Fibroblast of lung (primary cell): Measurements from ENCODE around the gene KPNA5. TPM values are rescaled to one million over a fixed set of nuclear protein-coding genes. Genes with fewer than 3 reads are reported as not detected.

ENCODE experiments used
- DNase-seq, 2 donors: peaks; one replicate each; pipeline versions ENCODE4 v3.0.0 to v3.0.0-alpha.2; 2010; ENCODE audit warnings: low read depth in 2 of 2
- H2AFZ ChIP-seq: 2 replicates; pipeline ENCODE4 v1.5.1; 2012; ENCODE audit warnings: low read length, control low read depth, inconsistent platforms
- H3K27ac ChIP-seq: 2 replicates; pipeline ENCODE4 v1.5.1; 2011; ENCODE audit warnings: low read length, control low read depth; ENCODE audit not compliant: insufficient read depth
- H3K27me3 ChIP-seq: 2 replicates; pipeline ENCODE4 v1.5.1; 2011; ENCODE audit warnings: mild to moderate bottlenecking, low read length; ENCODE audit not compliant: control insufficient read depth, insufficient read depth
- H3K36me3 ChIP-seq: 2 replicates; pipeline ENCODE4 v1.5.1; 2011; ENCODE audit warnings: low read length; ENCODE audit not compliant: control insufficient read depth, insufficient read depth
- H3K4me1 ChIP-seq: 2 replicates; pipeline ENCODE4 v1.5.1; 2011; ENCODE audit warnings: low read length; ENCODE audit not compliant: control insufficient read depth, insufficient read depth; ENCODE audit errors: extremely low read depth
- H3K4me2 ChIP-seq: 2 replicates; pipeline ENCODE4 v1.5.1; 2011; ENCODE audit warnings: low read length, control low read depth; ENCODE audit not compliant: insufficient read depth; ENCODE audit errors: extremely low read depth
- H3K4me3 ChIP-seq, 4 experiments: fragments of 200-600 bp in 1 of 4; sonication (generic) in 1 of 4; replicated peaks in 1 of 4; 2 replicates each; pipeline ENCODE4 v1.5.1; 2011 to 2016; ENCODE audit warnings: low read length in 4 of 4, low read depth in 3 of 4, mild to moderate bottlenecking in 3 of 4, control low read depth in 2 of 4, inconsistent platforms in 1 of 4, mixed read lengths in 1 of 4; ENCODE audit not compliant: insufficient read depth in 1 of 4; ENCODE audit errors: control extremely low read depth in 1 of 4
- H3K79me2 ChIP-seq: 2 replicates; pipeline ENCODE4 v1.5.1; 2012; ENCODE audit warnings: mild to moderate bottlenecking, low read length, inconsistent platforms; ENCODE audit not compliant: control insufficient read depth, insufficient read depth
- H3K9ac ChIP-seq: 2 replicates; pipeline ENCODE4 v1.5.1; 2011; ENCODE audit warnings: mild to moderate bottlenecking, low read length, control low read depth; ENCODE audit not compliant: insufficient read depth
- H3K9me3 ChIP-seq: 2 replicates; pipeline ENCODE4 v1.5.1; 2012; ENCODE audit warnings: low read depth, low read length; ENCODE audit not compliant: control insufficient read depth, insufficient read depth
- H4K20me1 ChIP-seq: 2 replicates; pipeline ENCODE4 v1.5.1; 2011; ENCODE audit warnings: low read length; ENCODE audit not compliant: control insufficient read depth, insufficient read depth; ENCODE audit errors: extremely low read depth
- CTCF ChIP-seq, 2 donors: IDR thresholded peaks in 1 of 2; conservative IDR thresholded peaks in 1 of 2; 1 replicate in 1 of 2; 2 replicates in 1 of 2; pipeline ENCODE4 v1.5.1; 2011 to 2012; ENCODE audit warnings: low read length in 2 of 2, control low read depth in 1 of 2, inconsistent platforms in 1 of 2, low read depth in 1 of 2, mild to moderate bottlenecking in 1 of 2
- EZH2 ChIP-seq: IDR thresholded peaks from 2 replicates; pipeline ENCODE4 v1.5.1; 2012; ENCODE audit warnings: low read length, control low read depth, mild to moderate bottlenecking; ENCODE audit errors: missing control alignments
- polyA plus RNA-seq, 2 donors: library from polyadenylated mRNA; depleted of rRNA in 1 of 2; stranded (reverse) in 1 of 2; unstranded in 1 of 2; fragments of >200 nt; gene quantifications; 2 replicates each; pipeline ENCODE4 v1.2.1, GENCODE V29; 2011 to 2012; ENCODE audit warnings: missing spikeins in 1 of 2
- total RNA-seq: library from RNA; depleted of rRNA; stranded (reverse); fragments of >200 nt; gene quantifications from 2 replicates; pipeline ENCODE4 v1.2.1, GENCODE V29; 2014

KPNA5 gene
- total and polyA plus RNA-seq, 2 donors (not counting 1 experiment from before 2014, with no cell fraction given): 7.9 to 11.6 TPM

GRCh38 chr6:116762235-116762634, 81.2 kb downstream of the KPNA5 start:
- H3K27me3 ChIP-seq: no peaks in the 10 kb centered on the region
- H3K4me3 ChIP-seq: peak overlapping the region in 1 of 4 experiments; percentile 9
- H3K79me2 ChIP-seq: no peaks in the 10 kb centered on the region
- no peak overlapping the region for H3K27ac ChIP-seq
- no peak overlapping the region for H2AFZ ChIP-seq
- no peak for TF ChIP-seq CTCF (conservative IDR thresholded peaks at IDR 0.05 in 1 of 2, IDR thresholded peaks at IDR 0.05 in 1 of 2; ENCODE audit: low read depth in 1 of 2, low read length in 2 of 2)
- TF ChIP-seq EZH2: no peak
- no peaks in the 10 kb centered on the region for H3K4me1 ChIP-seq
- H3K9ac ChIP-seq: no peak overlapping the region
- H4K20me1 ChIP-seq: no peaks in the 10 kb centered on the region
- H3K4me2 ChIP-seq: peak overlapping the region; percentile 62
- no peaks in the 10 kb centered on the region for H3K9me3 ChIP-seq
- no peak for DNase-seq
- peaks cover 2% of the 10 kb centered on the region for H3K36me3 ChIP-seq

GRCh38 chr6:116763048-116763447, 82.0 kb downstream of the KPNA5 start:
- Histone ChIP-seq H3K4me2 (peak overlapping the region; percentile 49), H3K9me3 (no peaks in the 10 kb centered on the region), H3K9ac (no peak overlapping the region), H2AFZ (no peak overlapping the region), H3K27ac (no peak overlapping the region), H3K27me3 (no peaks in the 10 kb centered on the region), H3K79me2 (no peaks in the 10 kb centered on the region), H4K20me1 (no peaks in the 10 kb centered on the region), H3K4me3 (no peak overlapping the region), H3K4me1 (no peaks in the 10 kb centered on the region), H3K36me3 (peaks cover 2% of the 10 kb centered on the region)
- TF ChIP-seq CTCF (conservative IDR thresholded peaks at IDR 0.05 in 1 of 2, IDR thresholded peaks at IDR 0.05 in 1 of 2; ENCODE audit: low read depth in 1 of 2, low read length in 2 of 2) (no peak), EZH2 (no peak)
- DNase-seq: no peak

- H3K27me3 ChIP-seq: no peaks in the 10 kb centered on the region
- peaks cover 2% of the 10 kb centered on the region for H3K36me3 ChIP-seq
- no peaks in the 10 kb centered on the region for H3K4me1 ChIP-seq
- H3K4me2 ChIP-seq: peak overlapping the region; percentile 86
- H3K4me3 ChIP-seq: peak overlapping the region; percentile 68 to 74 (median 70)
- peak overlapping the region; percentile 80 for H3K9ac ChIP-seq
- H2AFZ ChIP-seq: peak overlapping the region; percentile 93
- peak overlapping the region; percentile 74 for H3K27ac ChIP-seq
- DNase-seq: peak in 1 of 2 donors; percentile 42
- H4K20me1 ChIP-seq: no peaks in the 10 kb centered on the region
- TF ChIP-seq CTCF (conservative IDR thresholded peaks at IDR 0.05 in 1 of 2, IDR thresholded peaks at IDR 0.05 in 1 of 2; ENCODE audit: low read depth in 1 of 2, low read length in 2 of 2) (peak; percentile 16 to 31), EZH2 (no peak)
- H3K9me3 ChIP-seq: no peaks in the 10 kb centered on the region
- H3K79me2 ChIP-seq: no peaks in the 10 kb centered on the region
Observed at GRCh38 chr6:116763906-116764628, 83.1 kb downstream of the KPNA5 start.
